T-cell (primary cell): ENCODE results near the gene FOXA3. TPM values are rescaled to one million over a fixed set of nuclear protein-coding genes. Genes with fewer than 3 reads are reported as not detected.

Source experiments
- ATAC-seq, 4 experiments: fragments of 200-7000 bp in 3 of 4; fragments of 150-1000 bp in 1 of 4; cut with Tn5 transposase; replicated peaks in 1 of 4; 1 replicate in 3 of 4; 2 replicates in 1 of 4; pipeline ENCODE4 v1.10.0; 2021; ENCODE audit warnings: moderate library complexity in 3 of 4, mild to moderate bottlenecking in 2 of 4, moderate number of reproducible peaks in 1 of 4
- CTCF ChIA-PET, 2 donors: fragments of 300-600 bp; sonication (Branson Sonifier 250); formaldehyde crosslinking; loops; one replicate each; lab custom pipeline; 2022; ENCODE audit warnings: antibody characterized with exemption in 2 of 2; lab: Charles Lee
- POLR2A ChIA-PET, 2 donors: fragments of 300-600 bp; sonication (Branson Sonifier 250); formaldehyde crosslinking; loops; one replicate each; lab custom pipeline; 2022; ENCODE audit warnings: antibody characterized with exemption in 2 of 2; lab: Charles Lee
- DNase-seq, 35 experiments: peaks; one replicate each; pipeline versions ENCODE4 v3.0.0 to v3.0.0-alpha.2; 2013 to 2023
- H3K27ac ChIP-seq: one replicate; pipeline ENCODE4 v1.5.1; 2013; ENCODE audit warnings: low read length
- H3K27me3 ChIP-seq, 2 experiments: replicated peaks in 1 of 2; 1 replicate in 1 of 2; 2 replicates in 1 of 2; pipeline versions ENCODE4 v1.6.1 to v1.7.0; 2013; ENCODE audit warnings: low read length in 1 of 2, mixed read lengths in 1 of 2; ENCODE audit not compliant: control insufficient read depth in 2 of 2, insufficient read depth in 2 of 2; ENCODE audit errors: extremely low read depth in 1 of 2
- H3K36me3 ChIP-seq, 2 donors: 1 replicate in 1 of 2; 2 replicates in 1 of 2; pipeline versions ENCODE4 v1.6.1 to v1.7.0; 2013; ENCODE audit warnings: low read length in 1 of 2; ENCODE audit not compliant: control insufficient read depth in 2 of 2, insufficient read depth in 1 of 2; ENCODE audit errors: extremely low read depth in 1 of 2
- H3K4me1 ChIP-seq, 2 experiments: 1 replicate in 1 of 2; 2 replicates in 1 of 2; pipeline versions ENCODE4 v1.6.1 to v1.7.0; 2013; ENCODE audit warnings: low read length in 2 of 2, mixed read lengths in 1 of 2; ENCODE audit not compliant: insufficient read depth in 2 of 2, control insufficient read depth in 1 of 2; ENCODE audit errors: extremely low read depth in 1 of 2
- H3K4me3 ChIP-seq, 2 donors: 1 replicate in 1 of 2; 2 replicates in 1 of 2; pipeline versions ENCODE4 v1.5.1 to v1.7.0; 2013; ENCODE audit warnings: mild to moderate bottlenecking in 2 of 2, low read length in 1 of 2, moderate library complexity in 1 of 2; ENCODE audit not compliant: control insufficient read depth in 1 of 2; ENCODE audit errors: extremely low read depth in 1 of 2
- H3K9me3 ChIP-seq: 2 replicates; pipeline ENCODE4 v1.7.0; 2013
- H3K27ac Mint-ChIP-seq, 2 donors: one replicate each; pipeline ENCODE4 v1.8.0; 2020 to 2021; ENCODE audit warnings: mild to moderate bottlenecking in 2 of 2, mixed read lengths in 2 of 2
- H3K27me3 Mint-ChIP-seq, 2 donors: one replicate each; pipeline ENCODE4 v1.8.0; 2021 to 2022; ENCODE audit warnings: mixed read lengths in 2 of 2
- H3K36me3 Mint-ChIP-seq: one replicate; pipeline ENCODE4 v1.8.0; 2021; ENCODE audit warnings: mixed read lengths
- H3K4me1 Mint-ChIP-seq, 3 donors: one replicate each; pipeline ENCODE4 v1.8.0; 2020 to 2022; ENCODE audit warnings: mixed read lengths in 3 of 3, mild to moderate bottlenecking in 1 of 3
- H3K4me3 Mint-ChIP-seq, 3 donors: one replicate each; pipeline ENCODE4 v1.8.0; 2020 to 2022; ENCODE audit warnings: mild to moderate bottlenecking in 3 of 3, mixed read lengths in 3 of 3, moderate library complexity in 3 of 3
- H3K9me3 Mint-ChIP-seq, 3 donors: one replicate each; pipeline ENCODE4 v1.8.0; 2020 to 2022; ENCODE audit warnings: mixed read lengths in 3 of 3
- WGBS: methylation state at CpG from one replicate; pipeline ENCODE4 v1.1.5; 2013; ENCODE audit warnings: missing lambda C conversion rate; ENCODE audit not compliant: insufficient coverage; 5-methylcytosine and 5-hydroxymethylcytosine counted together
- total RNA-seq, 35 experiments: library from RNA in 6 of 35; stranded (reverse) in 6 of 35; fragments of 120-200 nt in 1 of 35; gene quantifications; one replicate each; pipeline versions ENCODE4 v1.2.1 to v1.2.4 and lab custom pipeline; 2013 to 2026

FOXA3 gene
- total RNA-seq, 5 donors from 2014 or later (not counting 1 experiment from before 2014, with no cell fraction given) = 0.16 TPM; not detected in 4

- Mint-ChIP-seq H3K36me3 (no peaks in the 10 kb centered on the region), H3K27me3 (peaks cover 7 to 22% of the 10 kb centered on the region in 2 donors), H3K27ac (no peak overlapping the region), H3K4me3 (no peak overlapping the region), H3K4me1 (peaks cover 4 to 12% (median 7%) of the 10 kb centered on the region in 3 donors), H3K9me3 (no peaks in the 10 kb centered on the region)
- ChIA-PET POLR2A (no interaction called here), CTCF (interaction anchor here in 1 of 2 donors (0.6 kb wide), 1 partner anchor 197 kb away, joined by 11 read pairs; no protein-coding TSS in a partner anchor)
- no peaks in the 10 kb centered on the region for H3K36me3 ChIP-seq
- no peak overlapping the region for H3K27ac ChIP-seq
- no peak overlapping the region for H3K4me3 ChIP-seq
- no peak for ATAC-seq
- peaks cover 0 to 13% of the 10 kb centered on the region in 2 experiments for H3K27me3 ChIP-seq
- 80% methylated on average over 2 of the region's 3 CpGs for WGBS
- H3K4me1 ChIP-seq = peaks cover 4 to 19% of the 10 kb centered on the region in 2 experiments
- no peak for DNase-seq
- no peaks in the 10 kb centered on the region for H3K9me3 ChIP-seq
These were observed 42.1 kb downstream of the FOXA3 start for GRCh38 chr19:45906221-45906620.

- H3K9me3 Mint-ChIP-seq = no peaks in the 10 kb centered on the region
- 72% methylated on average over 3 of the region's 5 CpGs for WGBS
- H3K4me3 Mint-ChIP-seq = no peak overlapping the region
- H3K4me1 Mint-ChIP-seq = peaks cover 0 to 3% (median 0%) of the 10 kb centered on the region in 3 donors
- ATAC-seq (no peak), DNase-seq (no peak)
- Histone ChIP-seq H3K27ac (no peak overlapping the region), H3K27me3 (peaks cover 0 to 38% of the 10 kb centered on the region in 2 experiments), H3K36me3 (no peaks in the 10 kb centered on the region), H3K4me3 (no peak overlapping the region), H3K9me3 (no peaks in the 10 kb centered on the region), H3K4me1 (no peaks in the 10 kb centered on the region)
- peaks cover 25 to 38% of the 10 kb centered on the region in 2 donors for H3K27me3 Mint-ChIP-seq
- ChIA-PET CTCF (no interaction called here), POLR2A (no interaction called here)
- no peaks in the 10 kb centered on the region for H3K36me3 Mint-ChIP-seq
- no peak overlapping the region for H3K27ac Mint-ChIP-seq
These were observed 44.8 kb downstream of the FOXA3 start for GRCh38 chr19:45908956-45909355.

GRCh38 chr19:45911291-45911690 is 47.2 kb downstream of the FOXA3 start:
- H3K4me1 Mint-ChIP-seq = no peaks in the 10 kb centered on the region
- H3K27me3 Mint-ChIP-seq = peaks cover 29 to 41% of the 10 kb centered on the region in 2 donors
- no peaks in the 10 kb centered on the region for H3K9me3 ChIP-seq
- CTCF ChIA-PET = no interaction called here
- POLR2A ChIA-PET = no interaction called here
- no peaks in the 10 kb centered on the region for H3K4me1 ChIP-seq
- no peaks in the 10 kb centered on the region for H3K36me3 Mint-ChIP-seq
- H3K4me3 Mint-ChIP-seq = no peak overlapping the region
- WGBS = 55% methylated on average over 3 of the region's 8 CpGs
- ATAC-seq (no peak), DNase-seq (no peak)
- H3K27ac ChIP-seq = no peak overlapping the region
- no peak overlapping the region for H3K27ac Mint-ChIP-seq
- H3K27me3 ChIP-seq = peaks cover 5 to 53% of the 10 kb centered on the region in 2 experiments
- no peaks in the 10 kb centered on the region for H3K9me3 Mint-ChIP-seq
- H3K36me3 ChIP-seq = no peaks in the 10 kb centered on the region
- H3K4me3 ChIP-seq = no peak overlapping the region

- H3K4me3 Mint-ChIP-seq = no peak within 1 kb of the TSS
- POLR2A ChIA-PET = no interaction called here
- no peaks in the 10 kb centered on the region for H3K4me1 ChIP-seq
- H3K9me3 ChIP-seq = no peaks in the 10 kb centered on the region
- CTCF ChIA-PET = no interaction called here
- WGBS = 63% methylated on average over 38 of the region's 44 CpGs
- no peaks in the 10 kb centered on the region for H3K36me3 ChIP-seq
- peak within 1 kb of the TSS in 1 of 2 donors; percentile 34 for H3K27ac Mint-ChIP-seq
- no peaks in the 10 kb centered on the region for H3K4me1 Mint-ChIP-seq
- no peak for ATAC-seq
- H3K36me3 Mint-ChIP-seq = no peaks in the 10 kb centered on the region
- H3K27me3 ChIP-seq = peaks cover 5 to 62% of the 10 kb centered on the region in 2 experiments
- peaks cover 35 to 37% of the 10 kb centered on the region in 2 donors for H3K27me3 Mint-ChIP-seq
- DNase-seq = no peak
- no peak within 1 kb of the TSS for H3K4me3 ChIP-seq
- no peaks in the 10 kb centered on the region for H3K9me3 Mint-ChIP-seq
- no peak within 1 kb of the TSS for H3K27ac ChIP-seq
These were observed 50.0 kb downstream of the FOXA3 start, which contains the start of gene NANOS2 for GRCh38 chr19:45913874-45914830. Gene NANOS2 (minus strand): TSS chr19:45914778. CDS start chr19:45914693, 85 bp downstream.

- no peaks in the 10 kb centered on the region for H3K4me1 ChIP-seq
- H3K36me3 Mint-ChIP-seq = no peaks in the 10 kb centered on the region
- H3K4me1 Mint-ChIP-seq = no peaks in the 10 kb centered on the region
- no CpG with 5 or more reads among the region's 4 CpGs for WGBS
- CTCF ChIA-PET = interaction anchor here in 1 of 2 donors (0.6 kb wide), 1 partner anchor 186 kb away, joined by 3 read pairs; no protein-coding TSS in a partner anchor
- H3K27me3 ChIP-seq = peaks cover 7 to 60% of the 10 kb centered on the region in 2 experiments
- H3K9me3 ChIP-seq = no peaks in the 10 kb centered on the region
- no peak for DNase-seq
- no peaks in the 10 kb centered on the region for H3K9me3 Mint-ChIP-seq
- no peak overlapping the region for H3K27ac Mint-ChIP-seq
- H3K27ac ChIP-seq = no peak overlapping the region
- no peaks in the 10 kb centered on the region for H3K36me3 ChIP-seq
- no peak overlapping the region for H3K4me3 Mint-ChIP-seq
- ATAC-seq = no peak
- POLR2A ChIA-PET = interaction anchor here in 1 of 2 donors (0.6 kb wide), 1 partner anchor 224 kb away, joined by 5 read pairs; no protein-coding TSS in a partner anchor
- H3K4me3 ChIP-seq = no peak overlapping the region
- H3K27me3 Mint-ChIP-seq = peaks cover 19 to 33% of the 10 kb centered on the region in 2 donors
These were observed 53.4 kb downstream of the FOXA3 start for GRCh38 chr19:45917421-45918091.

GRCh38 chr19:45918721-45919120 is 54.6 kb downstream of the FOXA3 start:
- H3K9me3 Mint-ChIP-seq = no peaks in the 10 kb centered on the region
- no peaks in the 10 kb centered on the region for H3K36me3 Mint-ChIP-seq
- ChIA-PET POLR2A (no interaction called here), CTCF (no interaction called here)
- Histone ChIP-seq H3K9me3 (no peaks in the 10 kb centered on the region), H3K4me3 (no peak overlapping the region), H3K27me3 (peaks cover 7 to 50% of the 10 kb centered on the region in 2 experiments), H3K27ac (no peak overlapping the region), H3K36me3 (no peaks in the 10 kb centered on the region), H3K4me1 (no peaks in the 10 kb centered on the region)
- peaks cover 10 to 22% of the 10 kb centered on the region in 2 donors for H3K27me3 Mint-ChIP-seq
- no peak overlapping the region for H3K27ac Mint-ChIP-seq
- WGBS = 71% methylated on average over 3 of the region's 4 CpGs
- ATAC-seq (no peak), DNase-seq (no peak)
- H3K4me1 Mint-ChIP-seq = no peaks in the 10 kb centered on the region
- no peak overlapping the region for H3K4me3 Mint-ChIP-seq
